ENCODE measurements around the gene TMEM119.

Gene TMEM119

DNA sequence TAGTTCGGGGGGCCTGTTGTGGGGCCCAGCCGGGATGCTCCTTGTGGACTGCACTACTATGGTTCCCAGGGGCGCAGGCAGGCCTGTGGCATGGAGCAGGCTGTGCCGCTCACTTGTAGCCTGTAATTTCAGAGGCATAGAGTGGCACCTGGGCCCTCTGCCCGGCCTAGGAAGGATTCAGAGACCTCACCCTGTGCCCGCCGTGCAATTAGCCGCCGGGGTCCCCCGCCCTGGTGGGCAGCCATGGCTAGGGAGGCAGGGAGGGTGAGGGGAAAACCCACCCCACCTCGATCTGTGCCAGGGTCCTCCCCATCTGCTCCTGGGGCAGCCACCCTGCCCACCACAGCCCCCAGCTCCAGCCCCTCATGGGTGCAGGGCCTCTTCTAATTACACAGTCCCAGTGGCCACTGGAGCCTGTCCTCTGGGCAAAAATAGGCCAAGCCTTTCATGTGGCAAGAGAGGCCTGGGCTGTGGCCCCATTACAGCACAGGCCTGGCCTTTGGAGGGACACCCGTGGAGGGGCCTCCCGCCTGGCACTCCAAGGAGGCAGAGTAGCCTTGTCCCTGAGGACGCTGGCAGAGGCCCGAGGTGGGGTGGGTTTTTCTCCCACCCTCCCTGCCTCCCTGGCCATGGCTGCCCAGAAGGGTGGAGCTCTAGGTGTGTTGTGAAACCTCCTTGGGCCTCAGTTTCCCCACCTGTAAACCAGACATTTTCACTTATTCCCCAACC lies 5.3 kb upstream of the TMEM119 start:
- Histone ChIP-seq H3K4me3 (no peak overlapping the region), H3K27ac (0 out of 2 replicates have a peak overlapping the region, but pooled peaks have one; percentile 1), H3K27me3 (no peaks in the 10 kb centered on the region), H3K9me3 (no peaks in the 10 kb centered on the region), H3K9ac (no peak overlapping the region), H3K4me2 (no peak overlapping the region; the same call in 1 of the 2 replicates), H3K4me1 (peaks cover 64% of the 10 kb centered on the region), H4K20me1 (no peaks in the 10 kb centered on the region), H3K36me3 (no peaks in the 10 kb centered on the region)
- no peak for TF ChIP-seq Cebpa-rat (IDR thresholded peaks at IDR 0.05)

DNA sequence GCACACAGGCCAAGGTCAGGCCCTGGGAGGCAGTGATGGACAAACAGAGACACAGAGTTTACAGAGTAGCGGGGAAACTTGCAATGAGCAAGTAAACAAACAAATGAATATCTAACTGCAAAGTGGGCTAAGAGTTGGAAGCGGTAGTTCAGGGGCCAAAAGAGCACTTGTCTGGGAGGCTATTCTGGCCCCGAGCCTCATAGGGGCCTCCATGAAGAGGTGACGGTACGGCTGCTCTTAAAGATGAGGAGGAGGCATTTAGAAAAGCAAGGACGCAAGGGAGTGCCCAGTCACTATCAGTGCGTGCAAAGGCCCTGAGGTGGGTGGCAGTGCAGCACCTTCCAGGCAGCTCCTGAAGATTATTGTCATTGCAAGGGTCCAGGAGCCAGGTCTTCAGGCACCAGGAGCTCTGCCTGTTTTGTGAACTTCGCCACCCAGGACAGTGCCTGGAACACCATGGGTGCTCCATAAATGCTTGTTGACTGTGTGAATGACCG lies 4.4 kb upstream of the TMEM119 start:
- H3K27me3 ChIP-seq, result no peaks in the 10 kb centered on the region
- no peak overlapping the region for H3K9ac ChIP-seq
- H3K27ac ChIP-seq, result no peak overlapping the region
- no peaks in the 10 kb centered on the region for H4K20me1 ChIP-seq
- H3K9me3 ChIP-seq, result no peaks in the 10 kb centered on the region
- H3K36me3 ChIP-seq, result no peaks in the 10 kb centered on the region
- no peak for TF ChIP-seq Cebpa-rat (IDR thresholded peaks at IDR 0.05)
- peaks cover 64% of the 10 kb centered on the region for H3K4me1 ChIP-seq
- no peak overlapping the region for H3K4me2 ChIP-seq
- no peak overlapping the region for H3K4me3 ChIP-seq

DNA sequence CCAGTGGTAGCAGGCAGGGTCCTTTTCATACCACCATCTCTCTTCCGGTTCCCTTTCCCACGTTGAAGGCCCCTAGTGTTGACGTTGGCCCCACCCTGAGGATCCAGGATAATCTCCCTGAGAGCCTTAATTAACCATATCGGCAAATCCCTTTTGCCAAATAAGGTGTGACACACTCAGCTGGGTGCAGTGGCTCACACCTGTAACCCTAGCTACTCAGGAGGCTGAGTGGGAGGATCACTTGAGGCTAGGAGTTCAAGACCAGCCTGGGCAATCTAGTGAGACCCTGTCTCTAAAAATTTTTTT lies 2.8 kb upstream of the TMEM119 start:
- H3K4me1 ChIP-seq, result peaks cover 58% of the 10 kb centered on the region

DNA sequence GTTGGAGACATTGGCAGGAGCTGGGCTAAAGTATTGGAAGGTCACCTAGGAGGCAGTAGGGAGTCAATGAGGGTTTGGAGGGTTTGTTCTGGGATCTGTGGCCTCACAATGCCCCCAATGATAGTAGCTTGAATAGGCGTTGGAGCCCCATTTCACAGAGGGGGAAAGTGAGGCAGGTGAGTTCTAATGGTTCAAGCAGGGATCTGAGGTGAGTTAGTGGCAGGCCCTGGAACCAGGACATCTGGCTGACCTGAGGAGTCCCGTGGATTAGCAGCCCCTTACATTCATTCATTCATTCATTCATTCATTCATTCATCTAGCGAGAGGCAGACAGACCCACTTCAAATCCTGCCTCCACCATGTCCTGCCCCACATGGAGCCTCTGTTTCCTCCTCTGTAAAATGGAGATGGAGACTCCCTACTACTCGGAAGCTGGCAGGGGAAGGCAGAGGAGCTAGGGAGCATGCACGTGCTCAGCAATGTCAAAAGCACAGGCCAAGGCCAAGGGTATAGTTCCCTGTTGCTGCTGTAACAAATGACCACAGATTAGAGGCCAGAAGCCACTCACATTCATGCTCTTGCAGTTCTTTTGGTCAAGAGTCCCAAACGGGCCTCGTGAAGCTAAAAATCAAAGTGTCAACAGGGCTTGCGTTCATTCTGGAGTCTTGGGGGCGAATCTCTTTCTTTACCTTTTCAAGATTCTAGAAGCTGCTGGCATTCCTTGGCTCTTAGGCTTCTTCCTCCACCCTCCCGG lies 2.2 kb upstream of the TMEM119 start:
- TF ChIP-seq Cebpa-rat (IDR thresholded peaks at IDR 0.05), result no peak

More for the DNA sequence above, 2.8 kb upstream of the TMEM119 start:
- H3K27ac ChIP-seq, result no peak overlapping the region
- no peaks in the 10 kb centered on the region for H3K27me3 ChIP-seq
- no peaks in the 10 kb centered on the region for H3K9me3 ChIP-seq
- H3K4me3 ChIP-seq, result no peak overlapping the region
- TF ChIP-seq Cebpa-rat (IDR thresholded peaks at IDR 0.05), result no peak
- H3K4me2 ChIP-seq, result no peak overlapping the region
- no peaks in the 10 kb centered on the region for H3K36me3 ChIP-seq
- H4K20me1 ChIP-seq, result no peaks in the 10 kb centered on the region
- no peak overlapping the region for H3K9ac ChIP-seq

DNA sequence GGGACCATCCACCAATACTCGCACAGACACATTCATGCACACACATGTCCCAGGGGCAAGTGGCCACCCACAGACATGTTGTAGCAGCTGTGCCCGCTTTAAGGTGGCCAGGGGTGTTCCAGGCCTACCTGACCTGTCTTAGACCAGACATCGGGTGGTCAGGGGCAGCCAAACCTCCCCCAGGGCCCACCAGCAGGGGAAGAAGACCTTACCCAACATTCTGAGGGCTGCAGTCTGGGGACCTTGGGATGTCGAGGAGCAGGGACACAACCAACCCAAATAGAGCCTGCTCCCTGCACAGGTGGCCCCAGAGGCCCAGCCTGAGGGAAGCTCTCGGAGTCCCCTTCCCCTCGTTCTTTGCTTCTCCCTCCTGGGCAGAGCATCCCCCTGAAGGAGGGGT lies 1.7 kb upstream of the TMEM119 start:
- Histone ChIP-seq H3K4me3 (no peak overlapping the region), H3K4me1 (peaks cover 51% of the 10 kb centered on the region), H3K36me3 (no peaks in the 10 kb centered on the region), H4K20me1 (no peaks in the 10 kb centered on the region), H3K4me2 (no peak overlapping the region), H3K27ac (no peak overlapping the region), H3K9me3 (no peaks in the 10 kb centered on the region), H3K27me3 (no peaks in the 10 kb centered on the region), H3K9ac (no peak overlapping the region)
- no peak for TF ChIP-seq Cebpa-rat (IDR thresholded peaks at IDR 0.05)

More for the DNA sequence above, 2.2 kb upstream of the TMEM119 start:
- Histone ChIP-seq H4K20me1 (no peaks in the 10 kb centered on the region), H3K9ac (no peak overlapping the region), H3K27me3 (no peaks in the 10 kb centered on the region), H3K4me3 (no peak overlapping the region), H3K27ac (no peak overlapping the region), H3K9me3 (no peaks in the 10 kb centered on the region), H3K4me2 (no peak overlapping the region), H3K36me3 (no peaks in the 10 kb centered on the region), H3K4me1 (peaks cover 56% of the 10 kb centered on the region)

DNA sequence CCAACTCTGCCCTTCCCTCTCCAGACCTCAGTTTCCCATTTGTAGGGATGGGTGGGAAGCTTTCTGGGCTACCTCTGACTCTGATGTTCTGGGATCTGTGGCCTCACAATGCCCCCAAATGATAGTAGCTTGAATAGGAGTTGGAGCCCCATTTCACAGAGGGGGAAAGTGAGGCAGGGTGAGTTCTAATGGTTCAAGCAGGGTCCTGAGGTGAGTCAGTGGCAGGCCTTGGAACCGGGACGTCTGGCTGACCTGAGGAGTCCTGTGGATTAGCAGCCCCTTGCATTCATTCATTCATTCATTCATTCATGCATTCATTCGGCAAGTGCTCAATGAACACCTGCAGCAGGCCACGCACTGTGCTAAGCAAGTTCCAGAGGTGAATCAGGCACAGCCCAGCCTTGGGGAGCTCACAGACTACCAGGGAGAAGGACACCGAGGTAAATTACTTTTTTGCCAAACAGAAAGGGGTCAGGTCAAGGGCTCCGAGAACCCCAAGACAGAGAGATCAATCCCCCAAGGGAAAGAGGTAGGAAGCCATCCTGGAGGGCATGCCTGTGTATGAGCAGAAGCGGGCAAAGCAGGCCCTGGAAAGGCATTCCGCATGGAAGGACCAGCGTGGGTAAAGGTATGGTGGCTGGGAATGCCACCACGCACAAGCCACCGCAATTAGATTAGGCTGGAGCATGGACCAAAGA lies 818 bp upstream of the TMEM119 start:
- Histone ChIP-seq H3K4me2 (peak overlapping the region; percentile 39; the same call in 1 of the 2 replicates), H3K27me3 (no peaks in the 10 kb centered on the region), H3K27ac (no peak overlapping the region), H3K9ac (no peak overlapping the region), H3K4me3 (no peak overlapping the region), H3K4me1 (peaks cover 47% of the 10 kb centered on the region), H3K9me3 (no peaks in the 10 kb centered on the region), H4K20me1 (no peaks in the 10 kb centered on the region), H3K36me3 (no peaks in the 10 kb centered on the region)
- no peak for TF ChIP-seq Cebpa-rat (IDR thresholded peaks at IDR 0.05)

DNA sequence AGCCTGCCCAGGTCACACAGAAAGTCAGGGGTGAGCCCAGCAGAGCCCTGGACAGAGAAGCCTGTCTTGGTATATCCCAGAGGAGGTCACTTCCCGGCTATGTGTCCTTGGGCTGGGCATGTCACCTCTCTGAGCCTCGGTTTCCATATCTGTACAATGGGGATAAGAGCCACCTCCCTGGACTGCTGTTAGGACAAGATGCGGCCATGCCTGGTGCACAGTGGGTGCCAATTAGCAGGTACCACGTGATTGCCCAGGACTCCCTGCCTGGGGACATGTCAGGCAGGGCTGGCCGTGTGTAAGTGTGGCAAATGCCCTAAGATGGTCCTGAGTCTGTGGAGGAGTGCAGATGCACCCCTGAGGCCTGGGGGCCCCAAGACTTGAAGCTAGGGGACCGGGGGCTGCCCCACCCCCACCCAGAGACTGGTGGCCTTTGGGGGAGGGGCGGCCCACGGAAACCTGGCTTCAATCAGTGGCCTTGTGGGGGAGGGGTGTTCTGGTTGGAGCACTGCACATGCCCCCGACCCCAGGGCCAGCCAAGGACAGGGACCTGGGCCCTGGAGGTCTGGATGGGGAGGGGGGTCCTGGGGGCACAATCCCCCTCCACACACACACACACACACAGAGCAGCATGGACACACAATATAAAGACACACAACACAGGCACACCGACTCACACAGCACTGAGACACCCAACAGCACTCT lies 878 bp downstream of the TMEM119 start:
- H3K9me3 ChIP-seq, result no peaks in the 10 kb centered on the region
- peak overlapping the region; percentile 62 for H3K4me2 ChIP-seq
- no peak for TF ChIP-seq Cebpa-rat (IDR thresholded peaks at IDR 0.05)
- peaks cover 35% of the 10 kb centered on the region for H3K4me1 ChIP-seq
- no peaks in the 10 kb centered on the region for H4K20me1 ChIP-seq
- H3K9ac ChIP-seq, result no peak overlapping the region
- peak overlapping the region; percentile 41; the same call in 1 of the 2 replicates for H3K27ac ChIP-seq
- no peaks in the 10 kb centered on the region for H3K27me3 ChIP-seq
- H3K36me3 ChIP-seq, result no peaks in the 10 kb centered on the region
- no peak overlapping the region for H3K4me3 ChIP-seq

DNA sequence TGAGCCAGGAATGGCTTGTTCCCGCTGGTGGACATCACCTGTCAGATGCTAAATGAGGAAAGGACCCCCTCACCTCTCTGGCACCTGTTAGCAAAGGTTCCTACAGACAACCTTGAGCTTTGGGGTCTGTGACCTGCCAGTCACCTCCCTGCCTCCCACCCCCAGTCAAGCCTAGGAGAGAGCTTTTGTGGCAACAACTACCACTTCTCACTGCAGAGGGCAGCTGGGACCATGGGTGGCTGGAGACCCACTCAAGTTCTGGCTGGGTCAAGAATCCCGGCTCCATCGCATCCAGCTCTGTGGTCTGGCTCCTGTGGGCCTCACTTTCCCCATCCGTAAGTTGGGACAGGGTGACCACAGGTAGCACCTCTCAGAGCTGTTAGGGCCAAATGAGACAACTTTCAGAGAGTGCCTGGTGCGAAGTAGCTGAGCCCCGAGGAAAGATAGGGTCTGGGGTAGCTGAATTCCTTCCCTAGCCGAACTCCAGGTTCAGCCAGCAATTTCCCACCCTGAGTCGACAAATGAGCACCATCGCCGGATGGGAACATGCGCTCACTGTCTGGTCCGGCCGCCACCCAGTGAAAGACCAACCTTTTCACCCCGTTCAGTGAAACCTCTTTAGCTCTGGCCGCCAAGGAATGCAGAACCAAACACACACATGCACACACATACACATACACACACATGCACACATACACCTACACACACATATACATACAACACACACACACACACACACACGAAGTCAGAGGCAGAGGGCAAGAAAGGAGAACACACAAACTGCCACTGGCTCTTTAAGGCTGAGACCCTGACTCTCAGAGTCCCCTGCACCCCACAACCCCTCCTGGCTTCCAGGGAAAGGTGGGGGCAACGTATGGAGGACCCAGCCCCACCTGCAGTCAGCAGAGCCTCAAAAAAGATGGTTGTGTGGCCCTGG lies 1.9 kb downstream of the TMEM119 start:
- no peaks in the 10 kb centered on the region for H4K20me1 ChIP-seq
- no peaks in the 10 kb centered on the region for H3K36me3 ChIP-seq
- H3K9ac ChIP-seq, result no peak overlapping the region
- H3K9me3 ChIP-seq, result no peaks in the 10 kb centered on the region
- H3K4me1 ChIP-seq, result peaks cover 25% of the 10 kb centered on the region
- H3K4me3 ChIP-seq, result no peak overlapping the region
- H3K4me2 ChIP-seq, result no peak overlapping the region
- peak overlapping the region; percentile 22; the same call in 1 of the 2 replicates for H3K27ac ChIP-seq
- no peaks in the 10 kb centered on the region for H3K27me3 ChIP-seq
- TF ChIP-seq Cebpa-rat (IDR thresholded peaks at IDR 0.05), result no peak

Measured in BLaER1 (cell line).